HG02642 (cell line): ENCODE measurements around the gene ASCL5.
A peak's percentile ranks its signal among the peaks of the same experiment; 100 is the strongest.

Experiments used
- ATAC-seq: cut with Tn5 transposase; IDR thresholded peaks from one replicate; pipeline ENCODE4 v1.9.1; 2021; ENCODE audit warnings: mild to moderate bottlenecking; ENCODE audit not compliant: unreplicated experiment, poor library complexity

The ASCL5 gene

GRCh38 chr1:201154389-201155165 is 27.6 kb upstream of the ASCL5 start, which contains the start of gene TMEM9:
TMEM9 (minus strand) TSS chr1:201154474; CDS start chr1:201153923, 551 bp downstream.
- ATAC-seq = peak; percentile 99

GRCh38 chr1:201153474-201154388 is 26.7 kb upstream of the ASCL5 start:
- ATAC-seq = peak; percentile 84

GRCh38 chr1:201149400-201149799 is 22.4 kb upstream of the ASCL5 start:
- no peak for ATAC-seq

GRCh38 chr1:201147396-201148015 is 20.5 kb upstream of the ASCL5 start:
- ATAC-seq = no peak

- no peak for ATAC-seq
Measured at GRCh38 chr1:201146626-201147390, 19.8 kb upstream of the ASCL5 start.

- no peak for ATAC-seq
Measured at GRCh38 chr1:201145816-201146215, 18.8 kb upstream of the ASCL5 start.

- ATAC-seq = no peak
Measured at GRCh38 chr1:201145132-201145531, 18.1 kb upstream of the ASCL5 start.

- no peak for ATAC-seq
Measured at GRCh38 chr1:201144701-201145100, 17.7 kb upstream of the ASCL5 start.

- no peak for ATAC-seq
Measured at GRCh38 chr1:201143726-201144635, 17.0 kb upstream of the ASCL5 start.

- no peak for ATAC-seq
Measured at GRCh38 chr1:201142849-201143725, 16.1 kb upstream of the ASCL5 start.

GRCh38 chr1:201142011-201142848 is 15.2 kb upstream of the ASCL5 start:
- no peak for ATAC-seq

- ATAC-seq = no peak
Measured at GRCh38 chr1:201141418-201141817, 14.4 kb upstream of the ASCL5 start.

- ATAC-seq = no peak
Measured at GRCh38 chr1:201140941-201141260, 13.9 kb upstream of the ASCL5 start.

GRCh38 chr1:201140235-201140940 is 13.4 kb upstream of the ASCL5 start:
- ATAC-seq = no peak

GRCh38 chr1:201139756-201140155 is 12.8 kb upstream of the ASCL5 start:
- ATAC-seq = no peak

GRCh38 chr1:201139306-201139705 is 12.3 kb upstream of the ASCL5 start:
- ATAC-seq = no peak

- ATAC-seq = no peak
Measured at GRCh38 chr1:201138311-201138840, 11.4 kb upstream of the ASCL5 start.
